Skeletal muscle tissue (tissue), 5 donors: ENCODE measurements around the gene TERT. TPM values are rescaled to one million over a fixed set of nuclear protein-coding genes. Genes with fewer than 3 reads are reported as not detected.

Experiments used
- H3K27ac ChIP-seq: one replicate; pipeline ENCODE4 v1.7.0; 2013; ENCODE audit warnings: mild to moderate bottlenecking, low read depth, low read length, inconsistent platforms
- H3K27me3 ChIP-seq, 3 donors: one replicate each; pipeline ENCODE4 v1.7.0; 2013; ENCODE audit warnings: low read length in 3 of 3; ENCODE audit not compliant: control insufficient read depth in 3 of 3, insufficient read depth in 3 of 3
- H3K36me3 ChIP-seq, 3 donors: one replicate each; pipeline ENCODE4 v1.7.0; 2013; ENCODE audit warnings: low read length in 3 of 3; ENCODE audit not compliant: control insufficient read depth in 3 of 3, insufficient read depth in 3 of 3
- H3K4me1 ChIP-seq, 3 donors: one replicate each; pipeline ENCODE4 v1.7.0; 2013; ENCODE audit warnings: low read length in 3 of 3, mild to moderate bottlenecking in 3 of 3; ENCODE audit not compliant: control insufficient read depth in 3 of 3, insufficient read depth in 3 of 3
- H3K4me3 ChIP-seq, 3 donors: one replicate each; pipeline ENCODE4 v1.7.0; 2013; ENCODE audit warnings: low read length in 3 of 3
- H3K9ac ChIP-seq, 3 donors: one replicate each; pipeline ENCODE4 v1.7.0; 2013; ENCODE audit warnings: low read length in 3 of 3, mild to moderate bottlenecking in 3 of 3, moderate library complexity in 2 of 3, low read depth in 1 of 3
- H3K9me3 ChIP-seq, 3 donors: one replicate each; pipeline ENCODE4 v1.7.0; 2013; ENCODE audit warnings: low read length in 3 of 3; ENCODE audit not compliant: control insufficient read depth in 3 of 3
- small RNA-seq: library from RNA; depleted of rRNA; stranded (forward); fragments of <200 nt; gene quantifications from one replicate; pipeline ENCODE3, GENCODE V24; 2014
- total RNA-seq: library from RNA; depleted of rRNA; stranded (reverse); fragments of >200 nt; gene quantifications from one replicate; pipeline ENCODE4 v1.2.3, GENCODE V29; 2014
- donor health status: Osteomylitis.

Gene TERT
- total RNA-seq, 1 donor from 2014 or later, result not detected

GRCh38 chr5:1204693-1205242 is 90.1 kb downstream of the TERT start:
- Histone ChIP-seq H3K4me1 (no peaks in the 10 kb centered on the region), H3K9ac (no peak overlapping the region), H3K27me3 (peaks cover 46 to 62% (median 56%) of the 10 kb centered on the region in 3 donors), H3K4me3 (no peak overlapping the region), H3K27ac (no peak overlapping the region), H3K9me3 (no peaks in the 10 kb centered on the region), H3K36me3 (no peaks in the 10 kb centered on the region)

GRCh38 chr5:1203968-1204692 is 90.7 kb downstream of the TERT start:
- Histone ChIP-seq H3K27ac (no peak overlapping the region), H3K4me3 (no peak overlapping the region), H3K36me3 (no peaks in the 10 kb centered on the region), H3K9ac (no peak overlapping the region), H3K4me1 (no peaks in the 10 kb centered on the region), H3K27me3 (peaks cover 46 to 62% (median 54%) of the 10 kb centered on the region in 3 donors), H3K9me3 (no peaks in the 10 kb centered on the region)

GRCh38 chr5:1203311-1203967 is 91.4 kb downstream of the TERT start:
- Histone ChIP-seq H3K9me3 (no peaks in the 10 kb centered on the region), H3K9ac (no peak overlapping the region), H3K4me3 (no peak overlapping the region), H3K36me3 (no peaks in the 10 kb centered on the region), H3K4me1 (no peaks in the 10 kb centered on the region), H3K27ac (no peak overlapping the region), H3K27me3 (peaks cover 44 to 59% (median 49%) of the 10 kb centered on the region in 3 donors)

Small RNA genes within 50 kb of the gene (small RNA-seq; reads per million reads assigned to genes)
- gene MIR4457, result not detected

Other genes with a start within 250 kb of the TERT start
- gene SLC12A7, start 183.0 kb downstream of the TERT start, total RNA-seq, result 5.7 TPM
- gene SLC6A19, start 93.5 kb downstream of the TERT start, total RNA-seq, result under 0.01 TPM
- not detected for gene SLC6A18, start 69.7 kb downstream of the TERT start, total RNA-seq
- gene CLPTM1L, start 50.0 kb upstream of the TERT start, total RNA-seq, result 113 TPM
- gene SLC6A3, start 150.4 kb upstream of the TERT start, total RNA-seq, result not detected
- 35.5 TPM for gene LPCAT1, start 228.9 kb upstream of the TERT start, total RNA-seq